ENCODE results near the gene PPIE.

The PPIE gene

GRCh38 chr1:39729842-39730241 lies 8.8 kb upstream of the PPIE start:
- no peak for DNase-seq
- Histone ChIP-seq H4K8ac (ENCODE audit: low read depth, low read length) (no peak overlapping the region), H4K5ac (ENCODE audit: low read length) (no peak overlapping the region), H2AK5ac (ENCODE audit: low read length) (no peak overlapping the region), H2BK120ac (ENCODE audit: low read depth, low read length) (no peak overlapping the region), H3K56ac (ENCODE audit: low read length) (no peak overlapping the region), H3K4ac (ENCODE audit: low read depth, low read length) (no peak overlapping the region), H3K79me1 (ENCODE audit: low read length) (no peaks in the 10 kb centered on the region), H3K36me3 (ENCODE audit: control insufficient read depth, insufficient read depth, low read length) (no peaks in the 10 kb centered on the region), H3K9ac (ENCODE audit: low read length) (no peak overlapping the region), H3K18ac (ENCODE audit: low read length) (no peak overlapping the region), H2BK5ac (ENCODE audit: low read length) (no peak overlapping the region), H3K23ac (ENCODE audit: low read length) (no peak overlapping the region), H3K4me2 (ENCODE audit: low read length) (no peak overlapping the region), H3K27ac (ENCODE audit: low read depth, low read length) (no peak overlapping the region), H3K4me1 (ENCODE audit: control insufficient read depth, low read depth, low read length) (no peaks in the 10 kb centered on the region), H3K27me3 (ENCODE audit: insufficient read depth, low read length, poor library complexity) (peaks cover 15% of the 10 kb centered on the region), H2BK15ac (replicated peaks; ENCODE audit: low read depth) (no peak overlapping the region), H3K4me3 (ENCODE audit: low read length) (no peak overlapping the region), H3K79me2 (ENCODE audit: control insufficient read depth, insufficient read depth, low read length) (no peaks in the 10 kb centered on the region)
- WGBS (ENCODE audit: extremely low coverage, insufficient coverage, low lambda C conversion rate): no CpG with 5 or more reads among the region's 4 CpGs

- no peak overlapping the region for H4K5ac ChIP-seq (ENCODE audit: low read length)
- no peak overlapping the region for H3K9ac ChIP-seq (ENCODE audit: low read length)
- no peak overlapping the region for H2BK5ac ChIP-seq (ENCODE audit: low read length)
- H3K4me2 ChIP-seq (ENCODE audit: low read length): no peak overlapping the region
- H3K27ac ChIP-seq (ENCODE audit: low read depth, low read length): no peak overlapping the region
- H4K8ac ChIP-seq (ENCODE audit: low read depth, low read length): no peak overlapping the region
- no peak overlapping the region for H2BK120ac ChIP-seq (ENCODE audit: low read depth, low read length)
- H3K4me3 ChIP-seq (ENCODE audit: low read length): no peak overlapping the region
- H3K18ac ChIP-seq (ENCODE audit: low read length): no peak overlapping the region
- no peak overlapping the region for H3K23ac ChIP-seq (ENCODE audit: low read length)
- no peak for DNase-seq
- no peaks in the 10 kb centered on the region for H3K4me1 ChIP-seq (ENCODE audit: control insufficient read depth, low read depth, low read length)
- no peaks in the 10 kb centered on the region for H3K79me1 ChIP-seq (ENCODE audit: low read length)
- no CpG with 5 or more reads among the region's 3 CpGs for WGBS (ENCODE audit: extremely low coverage, insufficient coverage, low lambda C conversion rate)
- H3K27me3 ChIP-seq (ENCODE audit: insufficient read depth, low read length, poor library complexity): peaks cover 19% of the 10 kb centered on the region
- no peak overlapping the region for H3K56ac ChIP-seq (ENCODE audit: low read length)
- no peak overlapping the region for H2AK5ac ChIP-seq (ENCODE audit: low read length)
- H2BK15ac ChIP-seq (replicated peaks; ENCODE audit: low read depth): no peak overlapping the region
- H3K36me3 ChIP-seq (ENCODE audit: control insufficient read depth, insufficient read depth, low read length): no peaks in the 10 kb centered on the region
- no peaks in the 10 kb centered on the region for H3K79me2 ChIP-seq (ENCODE audit: control insufficient read depth, insufficient read depth, low read length)
- no peak overlapping the region for H3K4ac ChIP-seq (ENCODE audit: low read depth, low read length)
Measured at GRCh38 chr1:39732730-39733129, 6.0 kb upstream of the PPIE start.

GRCh38 chr1:39733161-39733560 lies 5.5 kb upstream of the PPIE start:
- H3K79me1 ChIP-seq (ENCODE audit: low read length): no peaks in the 10 kb centered on the region
- H3K23ac ChIP-seq (ENCODE audit: low read length): no peak overlapping the region
- DNase-seq: no peak
- H3K4me2 ChIP-seq (ENCODE audit: low read length): no peak overlapping the region
- no peaks in the 10 kb centered on the region for H3K79me2 ChIP-seq (ENCODE audit: control insufficient read depth, insufficient read depth, low read length)
- no peak overlapping the region for H3K9ac ChIP-seq (ENCODE audit: low read length)
- no peak overlapping the region for H2BK5ac ChIP-seq (ENCODE audit: low read length)
- H3K56ac ChIP-seq (ENCODE audit: low read length): no peak overlapping the region
- H3K36me3 ChIP-seq (ENCODE audit: control insufficient read depth, insufficient read depth, low read length): no peaks in the 10 kb centered on the region
- no peak overlapping the region for H2BK15ac ChIP-seq (replicated peaks; ENCODE audit: low read depth)
- WGBS (ENCODE audit: extremely low coverage, insufficient coverage, low lambda C conversion rate): no CpG with 5 or more reads among the region's 7 CpGs
- no peak overlapping the region for H3K4me3 ChIP-seq (ENCODE audit: low read length)
- no peak overlapping the region for H3K27ac ChIP-seq (ENCODE audit: low read depth, low read length)
- no peak overlapping the region for H3K4ac ChIP-seq (ENCODE audit: low read depth, low read length)
- no peak overlapping the region for H3K18ac ChIP-seq (ENCODE audit: low read length)
- H2BK120ac ChIP-seq (ENCODE audit: low read depth, low read length): no peak overlapping the region
- H3K27me3 ChIP-seq (ENCODE audit: insufficient read depth, low read length, poor library complexity): peaks cover 17% of the 10 kb centered on the region
- H3K4me1 ChIP-seq (ENCODE audit: control insufficient read depth, low read depth, low read length): no peaks in the 10 kb centered on the region
- no peak overlapping the region for H4K5ac ChIP-seq (ENCODE audit: low read length)
- no peak overlapping the region for H4K8ac ChIP-seq (ENCODE audit: low read depth, low read length)
- no peak overlapping the region for H2AK5ac ChIP-seq (ENCODE audit: low read length)

- Histone ChIP-seq H3K56ac (ENCODE audit: low read length) (no peak overlapping the region), H3K79me1 (ENCODE audit: low read length) (peaks cover 8% of the 10 kb centered on the region), H3K27me3 (ENCODE audit: insufficient read depth, low read length, poor library complexity) (peaks cover 13% of the 10 kb centered on the region), H3K23ac (ENCODE audit: low read length) (no peak overlapping the region), H3K4me3 (ENCODE audit: low read length) (no peak overlapping the region), H2BK5ac (ENCODE audit: low read length) (no peak overlapping the region), H3K4me1 (ENCODE audit: control insufficient read depth, low read depth, low read length) (peaks cover 5% of the 10 kb centered on the region), H4K8ac (ENCODE audit: low read depth, low read length) (no peak overlapping the region), H3K9ac (ENCODE audit: low read length) (no peak overlapping the region), H3K27ac (ENCODE audit: low read depth, low read length) (no peak overlapping the region), H3K4me2 (ENCODE audit: low read length) (no peak overlapping the region), H3K4ac (ENCODE audit: low read depth, low read length) (no peak overlapping the region), H4K5ac (ENCODE audit: low read length) (no peak overlapping the region), H3K36me3 (ENCODE audit: control insufficient read depth, insufficient read depth, low read length) (no peaks in the 10 kb centered on the region), H3K18ac (ENCODE audit: low read length) (no peak overlapping the region), H2AK5ac (ENCODE audit: low read length) (no peak overlapping the region), H3K79me2 (ENCODE audit: control insufficient read depth, insufficient read depth, low read length) (no peaks in the 10 kb centered on the region), H2BK15ac (replicated peaks; ENCODE audit: low read depth) (no peak overlapping the region), H2BK120ac (ENCODE audit: low read depth, low read length) (no peak overlapping the region)
- WGBS (ENCODE audit: extremely low coverage, insufficient coverage, low lambda C conversion rate): no CpG with 5 or more reads among the region's 3 CpGs
- no peak for DNase-seq
Measured at GRCh38 chr1:39735731-39736130, 3.0 kb upstream of the PPIE start.

- no peak overlapping the region for H2AK5ac ChIP-seq (ENCODE audit: low read length)
- H3K79me1 ChIP-seq (ENCODE audit: low read length): peaks cover 10% of the 10 kb centered on the region
- no peak overlapping the region for H2BK5ac ChIP-seq (ENCODE audit: low read length)
- H3K18ac ChIP-seq (ENCODE audit: low read length): no peak overlapping the region
- H3K36me3 ChIP-seq (ENCODE audit: control insufficient read depth, insufficient read depth, low read length): no peaks in the 10 kb centered on the region
- no peak overlapping the region for H3K27ac ChIP-seq (ENCODE audit: low read depth, low read length)
- H3K23ac ChIP-seq (ENCODE audit: low read length): no peak overlapping the region
- no peak overlapping the region for H3K9ac ChIP-seq (ENCODE audit: low read length)
- DNase-seq: no peak
- no peak overlapping the region for H3K4me3 ChIP-seq (ENCODE audit: low read length)
- H3K4me2 ChIP-seq (ENCODE audit: low read length): no peak overlapping the region
- peaks cover 5% of the 10 kb centered on the region for H3K4me1 ChIP-seq (ENCODE audit: control insufficient read depth, low read depth, low read length)
- H4K5ac ChIP-seq (ENCODE audit: low read length): no peak overlapping the region
- no peak overlapping the region for H4K8ac ChIP-seq (ENCODE audit: low read depth, low read length)
- H3K27me3 ChIP-seq (ENCODE audit: insufficient read depth, low read length, poor library complexity): peaks cover 12% of the 10 kb centered on the region
- H3K56ac ChIP-seq (ENCODE audit: low read length): no peak overlapping the region
- H3K4ac ChIP-seq (ENCODE audit: low read depth, low read length): no peak overlapping the region
- no peak overlapping the region for H2BK120ac ChIP-seq (ENCODE audit: low read depth, low read length)
- H3K79me2 ChIP-seq (ENCODE audit: control insufficient read depth, insufficient read depth, low read length): no peaks in the 10 kb centered on the region
- WGBS (ENCODE audit: extremely low coverage, insufficient coverage, low lambda C conversion rate): no CpG with 5 or more reads among the region's 9 CpGs
- no peak overlapping the region for H2BK15ac ChIP-seq (replicated peaks; ENCODE audit: low read depth)
Measured at GRCh38 chr1:39737546-39738169, 1.0 kb upstream of the PPIE start.

GRCh38 chr1:39745016-39745670 lies 6.5 kb downstream of the PPIE start:
- H3K4me2 ChIP-seq (ENCODE audit: low read length): no peak overlapping the region
- H4K8ac ChIP-seq (ENCODE audit: low read depth, low read length): no peak overlapping the region
- H3K56ac ChIP-seq (ENCODE audit: low read length): no peak overlapping the region
- no peak overlapping the region for H2BK120ac ChIP-seq (ENCODE audit: low read depth, low read length)
- H3K36me3 ChIP-seq (ENCODE audit: control insufficient read depth, insufficient read depth, low read length): peaks cover 10% of the 10 kb centered on the region
- no peak overlapping the region for H3K4ac ChIP-seq (ENCODE audit: low read depth, low read length)
- no peak overlapping the region for H4K5ac ChIP-seq (ENCODE audit: low read length)
- no peak for DNase-seq
- no peak overlapping the region for H2BK15ac ChIP-seq (replicated peaks; ENCODE audit: low read depth)
- H3K79me2 ChIP-seq (ENCODE audit: control insufficient read depth, insufficient read depth, low read length): no peaks in the 10 kb centered on the region
- no peak overlapping the region for H3K9ac ChIP-seq (ENCODE audit: low read length)
- no peak overlapping the region for H3K18ac ChIP-seq (ENCODE audit: low read length)
- H3K79me1 ChIP-seq (ENCODE audit: low read length): peaks cover 2% of the 10 kb centered on the region
- H2BK5ac ChIP-seq (ENCODE audit: low read length): no peak overlapping the region
- H3K23ac ChIP-seq (ENCODE audit: low read length): no peak overlapping the region
- H3K4me1 ChIP-seq (ENCODE audit: control insufficient read depth, low read depth, low read length): no peaks in the 10 kb centered on the region
- WGBS (ENCODE audit: extremely low coverage, insufficient coverage, low lambda C conversion rate): no CpG with 5 or more reads among the region's 16 CpGs
- H3K27me3 ChIP-seq (ENCODE audit: insufficient read depth, low read length, poor library complexity): no peaks in the 10 kb centered on the region
- no peak overlapping the region for H3K4me3 ChIP-seq (ENCODE audit: low read length)
- no peak overlapping the region for H3K27ac ChIP-seq (ENCODE audit: low read depth, low read length)
- no peak overlapping the region for H2AK5ac ChIP-seq (ENCODE audit: low read length)
